Measurements from ENCODE around the gene CHD2.

The CHD2 gene

DNA sequence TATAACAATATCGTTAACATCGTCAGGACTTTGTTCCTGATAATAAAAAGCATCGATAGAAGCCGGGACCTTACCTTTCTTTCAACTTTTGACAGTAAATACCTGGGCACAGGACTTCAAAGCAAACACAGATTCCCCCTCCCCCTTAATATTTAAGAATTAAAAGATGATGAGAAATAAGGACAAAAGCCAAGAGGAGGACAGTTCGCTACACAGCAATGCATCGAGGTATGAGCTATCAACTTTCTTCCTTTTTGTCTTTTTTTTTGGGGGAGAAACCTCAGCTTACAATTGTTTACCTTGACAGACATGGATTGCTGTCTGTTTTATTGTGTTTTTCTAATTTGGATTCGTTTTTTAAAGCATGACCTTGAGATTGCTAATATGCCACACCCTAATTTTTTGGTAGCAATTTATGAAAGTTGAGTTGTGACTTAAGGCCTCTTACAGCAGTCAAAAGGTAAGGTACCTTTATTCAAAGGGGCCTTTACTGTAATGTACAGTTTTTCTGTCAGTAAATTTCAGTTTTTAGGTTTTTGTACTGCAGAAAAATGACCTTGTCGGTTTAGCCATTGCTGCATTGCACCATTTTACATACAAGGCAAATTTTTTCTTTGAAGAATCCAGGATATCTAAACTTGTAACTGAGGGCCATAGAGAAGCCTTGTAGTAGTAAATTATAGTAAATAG, 1.1 kb downstream of the CHD2 start:
- Histone ChIP-seq H3K4me3 (ENCODE audit: low read depth, low read length, poor library complexity, severe bottlenecking) (peak overlapping the region; percentile 74), H3F3A (ENCODE audit: insufficient read depth, low read length) (peaks cover 35% of the 10 kb centered on the region; the same call in 1 of the 2 replicates), H4K20me1 (ENCODE audit: insufficient read depth, low read length) (0 out of 2 replicates have a peak, but pooled peaks cover 2% of the 10 kb centered on the region), H3K79me2 (ENCODE audit: insufficient read depth, low read length) (peaks cover 94% of the 10 kb centered on the region), H3K4me2 (ENCODE audit: low read length) (peak overlapping the region; percentile 77), H3K9me2 (ENCODE audit: low read depth, low read length) (no peaks in the 10 kb centered on the region), H2AFZ (ENCODE audit: low read length) (no peak overlapping the region), H3K9me3 (ENCODE audit: low read length) (no peaks in the 10 kb centered on the region), H3K27ac (ENCODE audit: low read depth, low read length, poor library complexity, severe bottlenecking) (peak overlapping the region; percentile 97), H3K4me1 (ENCODE audit: insufficient read depth, low read length, severe bottlenecking) (peaks cover 47% of the 10 kb centered on the region), H3K27me3 (ENCODE audit: insufficient read depth, low read length) (no peaks in the 10 kb centered on the region), H3K9ac (ENCODE audit: low read length) (peak overlapping the region; percentile 94), H3K36me3 (ENCODE audit: insufficient read depth, low read length) (peaks cover 65% of the 10 kb centered on the region)
- TF ChIP-seq EZH2 (IDR thresholded peaks at IDR 0.05; ENCODE audit: borderline replicate concordance, low read length) (no peak), CTCF (IDR thresholded peaks at IDR 0.05; ENCODE audit: low read length) (no peak)

DNA sequence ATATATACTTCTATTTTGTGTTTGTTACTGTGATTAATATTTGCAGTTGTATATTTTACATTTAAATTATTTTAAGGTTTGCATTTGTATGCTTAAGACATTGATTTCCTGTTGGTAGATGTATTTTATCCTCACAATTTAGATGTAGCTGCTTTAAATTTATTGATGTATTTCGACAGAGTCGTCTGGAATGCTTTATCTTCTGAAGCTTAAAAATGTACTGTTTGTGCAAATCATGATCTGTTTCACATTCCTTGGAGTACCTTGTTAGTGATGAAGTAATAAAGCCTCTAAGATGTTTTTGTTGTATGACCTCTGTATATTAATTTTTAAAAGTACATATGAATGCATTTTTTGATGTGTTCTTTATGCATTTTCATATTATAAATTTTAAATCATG, 1.9 kb downstream of the CHD2 start:
- Histone ChIP-seq H3K79me2 (ENCODE audit: insufficient read depth, low read length) (peaks cover 94% of the 10 kb centered on the region), H3F3A (ENCODE audit: insufficient read depth, low read length) (peaks cover 27% of the 10 kb centered on the region; the same call in 1 of the 2 replicates), H3K9me2 (ENCODE audit: low read depth, low read length) (no peaks in the 10 kb centered on the region), H2AFZ (ENCODE audit: low read length) (no peak overlapping the region), H3K4me1 (ENCODE audit: insufficient read depth, low read length, severe bottlenecking) (peaks cover 55% of the 10 kb centered on the region), H3K27me3 (ENCODE audit: insufficient read depth, low read length) (no peaks in the 10 kb centered on the region), H3K4me3 (ENCODE audit: low read depth, low read length, poor library complexity, severe bottlenecking) (peak overlapping the region; percentile 74), H3K9me3 (ENCODE audit: low read length) (no peaks in the 10 kb centered on the region), H3K9ac (ENCODE audit: low read length) (peak overlapping the region; percentile 94), H4K20me1 (ENCODE audit: insufficient read depth, low read length) (0 out of 2 replicates have a peak, but pooled peaks cover 2% of the 10 kb centered on the region), H3K27ac (ENCODE audit: low read depth, low read length, poor library complexity, severe bottlenecking) (peak overlapping the region; percentile 97), H3K4me2 (ENCODE audit: low read length) (peak overlapping the region; percentile 77), H3K36me3 (ENCODE audit: insufficient read depth, low read length) (peaks cover 59% of the 10 kb centered on the region)
- TF ChIP-seq EZH2 (IDR thresholded peaks at IDR 0.05; ENCODE audit: borderline replicate concordance, low read length) (no peak), CTCF (IDR thresholded peaks at IDR 0.05; ENCODE audit: low read length) (no peak)

GRCh38 chr15:92902737-92903593, 2.8 kb downstream of the CHD2 start:
- Histone ChIP-seq H3K4me3 (ENCODE audit: low read depth, low read length, poor library complexity, severe bottlenecking) (peak overlapping the region; percentile 74), H3K4me2 (ENCODE audit: low read length) (peak overlapping the region; percentile 77), H3K27ac (ENCODE audit: low read depth, low read length, poor library complexity, severe bottlenecking) (peak overlapping the region; percentile 97), H3K27me3 (ENCODE audit: insufficient read depth, low read length) (no peaks in the 10 kb centered on the region), H2AFZ (ENCODE audit: low read length) (no peak overlapping the region), H3K79me2 (ENCODE audit: insufficient read depth, low read length) (peaks cover 94% of the 10 kb centered on the region), H3K36me3 (ENCODE audit: insufficient read depth, low read length) (peaks cover 52% of the 10 kb centered on the region), H3K9me2 (ENCODE audit: low read depth, low read length) (no peaks in the 10 kb centered on the region), H4K20me1 (ENCODE audit: insufficient read depth, low read length) (0 out of 2 replicates have a peak, but pooled peaks cover 2% of the 10 kb centered on the region), H3F3A (ENCODE audit: insufficient read depth, low read length) (peaks cover 20% of the 10 kb centered on the region; the same call in 1 of the 2 replicates), H3K4me1 (ENCODE audit: insufficient read depth, low read length, severe bottlenecking) (peaks cover 65% of the 10 kb centered on the region), H3K9ac (ENCODE audit: low read length) (peak overlapping the region; percentile 94), H3K9me3 (ENCODE audit: low read length) (no peaks in the 10 kb centered on the region)
- no peak for TF ChIP-seq CTCF (IDR thresholded peaks at IDR 0.05; ENCODE audit: low read length)
- TF ChIP-seq EZH2 (IDR thresholded peaks at IDR 0.05; ENCODE audit: borderline replicate concordance, low read length) = no peak

All from OCI-LY1 (cell line).